Calu3 (cell line): ENCODE data around the gene WWOX. TPM values are rescaled to one million over a fixed set of nuclear protein-coding genes. Genes with fewer than 3 reads are reported as not detected.

Experiments used
- BruUV-seq: library from RNA; stranded (reverse); fragments of 400-500 nt; replicated peaks from 2 replicates; lab custom pipeline; 2021; lab: Mats Ljungman, UMichigan
- CTCF ChIA-PET: fragments of 300-600 bp; sonication (Branson Sonifier 250); formaldehyde crosslinking; loops from one replicate; lab custom pipeline; 2022; ENCODE audit warnings: antibody characterized with exemption; lab: Charles Lee
- DNase-seq: peaks from one replicate; pipeline ENCODE4 v3.0.0; 2022
- H3K27ac Mint-ChIP-seq: one replicate; pipeline ENCODE4 v1.8.0; 2022; ENCODE audit warnings: mixed read lengths; ENCODE audit not compliant: unreplicated experiment
- H3K27me3 Mint-ChIP-seq: one replicate; pipeline ENCODE4 v1.8.0; 2022; ENCODE audit warnings: mixed read lengths; ENCODE audit not compliant: unreplicated experiment
- H3K36me3 Mint-ChIP-seq: one replicate; pipeline ENCODE4 v1.8.0; 2022; ENCODE audit warnings: mild to moderate bottlenecking, moderate library complexity, mixed read lengths; ENCODE audit not compliant: insufficient read depth, unreplicated experiment
- H3K4me1 Mint-ChIP-seq: one replicate; pipeline ENCODE4 v1.8.0; 2022; ENCODE audit warnings: mild to moderate bottlenecking, low read depth, mixed read lengths; ENCODE audit not compliant: unreplicated experiment
- H3K4me3 Mint-ChIP-seq: one replicate; pipeline ENCODE4 v1.8.0; 2022; ENCODE audit warnings: mild to moderate bottlenecking, low read depth, moderate library complexity, mixed read lengths; ENCODE audit not compliant: unreplicated experiment
- H3K9me3 Mint-ChIP-seq: one replicate; pipeline ENCODE4 v1.8.0; 2022; ENCODE audit warnings: low read depth, mixed read lengths; ENCODE audit not compliant: unreplicated experiment
- intact Hi-C: fragments of 100-400 bp; cut with micrococcal nuclease; formaldehyde crosslinking; loops from one replicate; pipeline ENCODE4 v1.10.0; 2022; ENCODE audit not compliant: unreplicated experiment
- total RNA-seq: library from RNA; stranded (reverse); gene quantifications from 2 replicates; pipeline ENCODE4 v1.2.3, GENCODE V29; 2022
- TF ChIP-seq, protein P1 (sequence below): fragments of 200-600 bp; IDR thresholded peaks from one replicate; pipeline ENCODE4 v1.8.0; 2022; ENCODE audit warnings: antibody characterized with exemption; ENCODE audit not compliant: unreplicated experiment

Gene WWOX
- total RNA-seq, 1 experiment from 2014 or later, result 33.5 TPM

DNA sequence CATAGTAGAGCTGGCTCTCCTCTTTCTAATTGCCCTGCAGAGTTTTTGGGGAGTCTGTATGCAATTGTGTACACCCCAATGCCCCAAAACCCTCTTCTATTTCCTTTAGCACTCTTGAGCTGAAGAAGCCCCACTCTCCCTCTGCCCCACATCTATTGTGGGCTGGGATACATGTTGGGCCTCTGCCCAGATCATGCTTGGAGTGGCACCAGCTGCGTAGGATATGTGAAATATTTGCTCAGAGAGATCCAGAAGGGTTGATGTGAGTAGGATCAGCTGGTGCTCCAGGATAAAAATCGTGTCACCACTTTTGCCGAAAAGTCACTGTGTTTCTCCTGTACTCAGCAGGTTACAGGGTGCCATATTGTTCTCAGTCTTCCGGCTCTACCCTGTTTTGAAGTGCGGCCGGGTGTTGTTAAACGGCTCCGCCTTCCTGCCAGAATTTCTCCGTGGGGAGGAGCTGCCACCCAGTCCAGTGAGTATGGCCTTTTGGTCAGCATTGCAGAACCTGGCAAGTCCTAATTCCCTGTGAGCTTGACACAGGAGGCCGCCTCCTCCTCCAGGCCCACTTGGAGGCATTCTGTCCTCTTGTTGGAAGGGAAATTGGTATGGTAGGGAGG, 664.5 kb downstream of the WWOX start:
- H3K4me1 Mint-ChIP-seq, result no peaks in the 10 kb centered on the region
- CTCF ChIA-PET, result no interaction called here
- no TSS peak for BruUV-seq
- TF ChIP-seq, protein P1, sequence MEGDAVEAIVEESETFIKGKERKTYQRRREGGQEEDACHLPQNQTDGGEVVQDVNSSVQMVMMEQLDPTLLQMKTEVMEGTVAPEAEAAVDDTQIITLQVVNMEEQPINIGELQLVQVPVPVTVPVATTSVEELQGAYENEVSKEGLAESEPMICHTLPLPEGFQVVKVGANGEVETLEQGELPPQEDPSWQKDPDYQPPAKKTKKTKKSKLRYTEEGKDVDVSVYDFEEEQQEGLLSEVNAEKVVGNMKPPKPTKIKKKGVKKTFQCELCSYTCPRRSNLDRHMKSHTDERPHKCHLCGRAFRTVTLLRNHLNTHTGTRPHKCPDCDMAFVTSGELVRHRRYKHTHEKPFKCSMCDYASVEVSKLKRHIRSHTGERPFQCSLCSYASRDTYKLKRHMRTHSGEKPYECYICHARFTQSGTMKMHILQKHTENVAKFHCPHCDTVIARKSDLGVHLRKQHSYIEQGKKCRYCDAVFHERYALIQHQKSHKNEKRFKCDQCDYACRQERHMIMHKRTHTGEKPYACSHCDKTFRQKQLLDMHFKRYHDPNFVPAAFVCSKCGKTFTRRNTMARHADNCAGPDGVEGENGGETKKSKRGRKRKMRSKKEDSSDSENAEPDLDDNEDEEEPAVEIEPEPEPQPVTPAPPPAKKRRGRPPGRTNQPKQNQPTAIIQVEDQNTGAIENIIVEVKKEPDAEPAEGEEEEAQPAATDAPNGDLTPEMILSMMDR, result no peak
- intact Hi-C loops, result no loop called here
- no peaks in the 10 kb centered on the region for H3K27me3 Mint-ChIP-seq
- no peaks in the 10 kb centered on the region for H3K36me3 Mint-ChIP-seq
- no peak overlapping the region for H3K4me3 Mint-ChIP-seq
- H3K27ac Mint-ChIP-seq, result no peak overlapping the region
- DNase-seq, result no peak
- H3K9me3 Mint-ChIP-seq, result peaks cover 8% of the 10 kb centered on the region

DNA sequence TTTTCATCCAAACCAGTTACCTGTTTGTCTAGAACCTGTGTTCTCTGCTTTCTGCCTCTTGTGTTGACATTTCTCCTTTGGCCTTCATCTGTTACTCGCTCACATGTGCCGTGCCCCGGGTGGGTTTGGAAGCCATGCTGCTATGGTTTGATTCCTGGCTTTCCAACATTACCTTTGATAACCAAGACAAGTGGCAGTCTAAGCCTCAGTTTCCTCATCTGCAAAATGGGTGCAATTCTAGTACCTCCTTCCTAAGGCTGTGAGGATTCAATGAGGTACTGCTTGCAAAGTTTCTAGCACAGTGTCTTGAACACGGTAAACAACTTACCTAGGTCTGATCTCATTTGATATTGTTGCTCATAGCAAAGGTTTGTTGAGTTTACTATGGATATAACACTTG, 665.0 kb downstream of the WWOX start:
- Mint-ChIP-seq H3K4me3 (no peak overlapping the region), H3K4me1 (no peaks in the 10 kb centered on the region), H3K27ac (no peak overlapping the region), H3K27me3 (no peaks in the 10 kb centered on the region), H3K36me3 (no peaks in the 10 kb centered on the region), H3K9me3 (peaks cover 10% of the 10 kb centered on the region)
- CTCF ChIA-PET, result no interaction called here
- DNase-seq, result no peak
- intact Hi-C loops, result no loop called here
- no TSS peak for BruUV-seq
- TF ChIP-seq, protein P1, result no peak

DNA sequence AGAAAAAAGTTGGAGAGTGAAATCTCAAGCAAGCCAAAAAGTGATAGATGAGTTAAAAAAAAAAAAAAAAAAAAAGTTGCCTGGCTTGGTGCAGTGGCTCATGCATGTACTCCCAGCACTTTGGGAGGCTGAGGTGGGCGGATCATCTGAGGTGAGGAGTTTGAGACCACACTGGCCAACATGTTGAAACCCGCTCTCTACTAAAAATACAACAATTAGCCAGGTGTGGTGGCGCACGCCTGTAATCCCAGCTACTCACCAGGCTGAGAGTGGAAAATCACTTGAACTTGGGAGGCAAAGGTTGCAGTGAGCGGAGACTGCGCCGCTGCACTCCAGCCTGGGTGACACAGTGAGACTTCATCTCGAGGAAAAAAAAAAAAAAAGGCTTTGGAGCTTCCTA, 668.8 kb downstream of the WWOX start:
- Mint-ChIP-seq H3K4me3 (no peak overlapping the region), H3K4me1 (no peaks in the 10 kb centered on the region), H3K36me3 (no peaks in the 10 kb centered on the region), H3K9me3 (peaks cover 22% of the 10 kb centered on the region), H3K27me3 (no peaks in the 10 kb centered on the region), H3K27ac (no peak overlapping the region)
- CTCF ChIA-PET, result no interaction called here
- no peak for DNase-seq
- BruUV-seq, result no TSS peak
- TF ChIP-seq, protein P1, result no peak
- intact Hi-C loops, result no loop called here

DNA sequence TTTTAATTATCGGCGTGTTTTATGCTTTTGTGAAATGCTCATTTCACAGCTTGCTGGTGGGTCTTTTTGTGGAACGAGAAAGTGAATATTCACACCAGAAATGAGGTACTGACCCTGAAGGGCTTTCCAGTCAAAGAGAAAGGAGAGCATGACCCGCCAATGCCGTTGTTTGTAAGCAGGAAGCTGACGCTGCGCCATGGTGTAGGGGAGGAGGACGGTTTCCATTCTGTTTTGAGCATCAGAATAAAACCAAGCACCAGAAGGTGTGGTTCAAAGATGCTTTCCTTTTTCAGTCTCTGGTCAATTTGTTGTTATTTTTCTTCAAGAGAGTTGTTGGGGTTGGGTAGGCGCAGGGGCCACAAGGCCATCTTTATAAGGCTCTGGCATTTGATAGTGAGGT, 669.3 kb downstream of the WWOX start:
- CTCF ChIA-PET, result no interaction called here
- TF ChIP-seq, protein P1, result no peak
- Mint-ChIP-seq H3K4me1 (no peaks in the 10 kb centered on the region), H3K9me3 (peaks cover 25% of the 10 kb centered on the region), H3K27ac (no peak overlapping the region), H3K27me3 (no peaks in the 10 kb centered on the region), H3K36me3 (no peaks in the 10 kb centered on the region), H3K4me3 (no peak overlapping the region)
- no peak for DNase-seq
- intact Hi-C loops, result no loop called here
- BruUV-seq, result no TSS peak
